HG02840 (cell line): ENCODE measurements around the gene RUFY1.

Source experiments
- ATAC-seq: cut with Tn5 transposase; IDR thresholded peaks from one replicate; pipeline ENCODE4 v1.9.1; 2021; ENCODE audit warnings: mild to moderate bottlenecking, moderate library complexity, moderate number of reproducible peaks; ENCODE audit not compliant: unreplicated experiment, low FRiP score

RUFY1 gene

GRCh38 chr5:179657302-179658178 is 107.2 kb downstream of the RUFY1 start:
- peak; percentile 86 for ATAC-seq

GRCh38 chr5:179658179-179658856 is 108.0 kb downstream of the RUFY1 start:
- ATAC-seq: peak; percentile 55
